Activated T-cell treated with anti-CD3 and anti-CD28 coated beads for 24 hours (primary cell): ENCODE measurements around the gene UGT1A10.

Source experiments
- DNase-seq: peaks from one replicate; pipeline ENCODE4 v3.0.0-alpha.2; 2020; ENCODE audit warnings: low read depth

Gene UGT1A10

GRCh38 chr2:233822101-233822771 lies 186.0 kb downstream of the UGT1A10 start:
- DNase-seq: no peak
